ENCODE data around the gene THOC2. TPM values are rescaled to one million over a fixed set of nuclear protein-coding genes. Genes with fewer than 3 reads are reported as not detected.
A peak's percentile ranks its signal among the peaks of the same experiment; 100 is the strongest.
"Not testable (repeated sequence)": the region's sequence is repeated elsewhere in the genome, so short reads cannot be mapped to it uniquely, and the experiment has no call there.

THOC2 gene
- total RNA-seq, result 96.2 TPM
- long read RNA-seq, partial matches to known transcripts, result 68 of 108 reads
- long read RNA-seq, other reads (novel, unspliced or antisense), result 37 of 108 reads

DNA sequence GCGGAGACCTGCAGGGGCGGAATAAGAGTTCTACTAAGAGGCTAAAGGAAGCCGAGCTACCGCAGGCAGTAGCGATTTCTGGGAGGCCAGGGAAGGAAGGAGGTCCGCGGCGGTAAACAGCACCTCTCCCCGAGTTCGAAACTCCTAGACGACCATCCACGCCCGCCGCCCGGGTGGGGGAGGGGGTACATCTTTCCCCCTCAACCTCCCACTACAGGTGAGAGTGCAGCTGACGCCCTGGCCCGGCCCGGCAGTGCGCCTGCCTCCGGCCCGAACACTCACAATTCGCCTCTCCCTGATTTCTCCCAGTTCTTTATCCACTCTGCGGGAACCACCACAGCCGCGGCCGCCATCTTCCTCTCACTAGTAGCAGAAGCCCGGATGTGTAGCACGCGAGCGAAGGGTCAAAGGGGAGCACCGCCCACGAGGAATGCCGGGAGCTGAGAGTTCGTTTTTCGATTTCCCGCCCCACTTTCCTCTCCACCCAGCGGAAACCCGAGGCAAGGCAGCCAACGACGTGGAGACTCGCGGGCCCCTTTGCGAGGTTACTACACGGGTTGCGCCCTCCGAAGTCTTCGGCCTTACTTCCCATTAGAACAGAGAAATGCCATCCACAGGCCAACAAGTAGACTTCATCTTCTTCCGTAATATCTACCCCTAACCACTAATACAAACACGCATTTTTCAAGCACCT is at the start of gene THOC2:
THOC2 (minus strand) TSS at position 383 of the 694 bp plus-strand sequence; CDS start at position 353, 30 bp downstream.
- H3K36me3 ChIP-seq, result no peaks in the 10 kb centered on the region
- DNase-seq (peak; percentile 91), ATAC-seq (peak; percentile 94 to 97)
- H3K27ac ChIP-seq, result peak within 1 kb of the TSS; percentile 83
- peaks cover 18% of the 10 kb centered on the region for H3K4me1 ChIP-seq
- H3K27me3 ChIP-seq (ENCODE audit: low read depth), result no peaks in the 10 kb centered on the region
- intact Hi-C loops (cut with DNase I), result no loop called here
- TF ChIP-seq, protein P1, sequence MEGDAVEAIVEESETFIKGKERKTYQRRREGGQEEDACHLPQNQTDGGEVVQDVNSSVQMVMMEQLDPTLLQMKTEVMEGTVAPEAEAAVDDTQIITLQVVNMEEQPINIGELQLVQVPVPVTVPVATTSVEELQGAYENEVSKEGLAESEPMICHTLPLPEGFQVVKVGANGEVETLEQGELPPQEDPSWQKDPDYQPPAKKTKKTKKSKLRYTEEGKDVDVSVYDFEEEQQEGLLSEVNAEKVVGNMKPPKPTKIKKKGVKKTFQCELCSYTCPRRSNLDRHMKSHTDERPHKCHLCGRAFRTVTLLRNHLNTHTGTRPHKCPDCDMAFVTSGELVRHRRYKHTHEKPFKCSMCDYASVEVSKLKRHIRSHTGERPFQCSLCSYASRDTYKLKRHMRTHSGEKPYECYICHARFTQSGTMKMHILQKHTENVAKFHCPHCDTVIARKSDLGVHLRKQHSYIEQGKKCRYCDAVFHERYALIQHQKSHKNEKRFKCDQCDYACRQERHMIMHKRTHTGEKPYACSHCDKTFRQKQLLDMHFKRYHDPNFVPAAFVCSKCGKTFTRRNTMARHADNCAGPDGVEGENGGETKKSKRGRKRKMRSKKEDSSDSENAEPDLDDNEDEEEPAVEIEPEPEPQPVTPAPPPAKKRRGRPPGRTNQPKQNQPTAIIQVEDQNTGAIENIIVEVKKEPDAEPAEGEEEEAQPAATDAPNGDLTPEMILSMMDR (IDR thresholded peaks at IDR 0.05), result peak; percentile 37
- H3K9me3 ChIP-seq, result no peaks in the 10 kb centered on the region
- H3K4me3 ChIP-seq, result peak within 1 kb of the TSS; percentile 79

DNA sequence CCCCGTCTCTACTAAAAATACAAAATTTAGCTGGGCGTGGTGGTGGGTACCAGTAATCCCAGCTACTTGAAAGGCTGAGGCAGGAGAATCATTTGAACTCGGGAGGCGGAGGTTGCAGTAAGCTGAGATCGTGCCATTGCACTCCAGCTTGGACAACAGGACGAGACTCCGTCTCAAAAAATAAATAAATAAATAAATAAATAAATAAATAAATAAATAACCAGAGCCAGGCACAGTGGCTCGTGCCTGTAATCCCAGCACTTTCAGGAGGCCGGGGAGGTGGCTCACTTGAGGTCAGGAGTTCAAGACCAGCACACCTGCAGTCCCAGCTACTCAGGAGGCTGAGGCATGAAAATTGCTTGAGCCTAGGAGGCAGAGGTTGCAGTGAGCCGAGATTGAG is 48.9 kb upstream of the THOC2 start:
- H3K36me3 ChIP-seq; DNase-seq; H3K4me3 ChIP-seq; H3K27me3 ChIP-seq (ENCODE audit: low read depth); ATAC-seq; H3K27ac ChIP-seq; H3K9me3 ChIP-seq; H3K4me1 ChIP-seq; intact Hi-C loops (cut with DNase I): not testable (repeated sequence)

- Histone ChIP-seq H3K4me3 (no peak overlapping the region), H3K27ac (no peak overlapping the region), H3K27me3 (ENCODE audit: low read depth) (no peaks in the 10 kb centered on the region), H3K9me3 (no peaks in the 10 kb centered on the region), H3K4me1 (no peaks in the 10 kb centered on the region), H3K36me3 (no peaks in the 10 kb centered on the region)
- no peak for ATAC-seq
- intact Hi-C loops (cut with DNase I), result no loop called here
- DNase-seq, result no peak
- TF ChIP-seq, protein P1 (IDR thresholded peaks at IDR 0.05), result no peak
These were observed 47.1 kb upstream of the THOC2 start for GRCh38 chrX:123779908-123780396.

DNA sequence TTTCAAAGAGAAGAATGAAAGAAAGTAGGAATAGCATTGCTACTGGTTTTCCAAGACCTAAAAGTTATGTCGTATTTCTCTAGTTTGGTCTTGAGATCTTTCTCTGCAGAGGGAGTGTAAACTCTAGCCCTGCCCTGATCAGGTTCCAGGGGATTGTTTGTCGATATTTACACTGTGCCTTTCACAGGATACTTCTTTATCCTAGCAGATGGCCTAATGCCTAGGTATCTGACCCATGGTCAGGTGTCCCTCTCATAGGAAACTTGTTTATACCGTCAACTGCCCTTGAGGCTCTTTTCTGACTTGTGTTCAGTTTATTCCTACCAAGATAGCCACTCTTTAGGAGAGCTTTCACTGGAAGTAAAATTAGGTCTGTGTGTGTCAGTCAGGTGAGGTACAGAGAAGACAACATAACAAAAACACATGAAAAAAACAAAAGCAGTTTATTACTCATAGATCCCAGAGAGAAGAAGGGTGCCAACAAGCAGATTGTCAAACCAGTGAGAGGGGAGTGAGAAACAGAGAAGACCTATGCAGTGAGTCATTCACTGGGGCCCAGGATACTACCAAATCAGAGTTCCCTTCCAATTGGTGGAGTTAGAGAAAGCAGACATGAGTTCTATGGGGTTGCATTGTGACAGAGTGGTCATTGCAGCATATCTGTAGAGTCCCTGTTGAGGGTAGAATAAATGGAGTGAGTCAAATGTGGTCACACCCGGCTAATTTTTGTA is 40.6 kb upstream of the THOC2 start:
- intact Hi-C loops (cut with DNase I), result no loop called here
- no peak for ATAC-seq
- TF ChIP-seq, protein P1 (IDR thresholded peaks at IDR 0.05), result no peak

GRCh38 chrX:123771449-123772064 is 38.7 kb upstream of the THOC2 start:
- H3K9me3 ChIP-seq, result no peaks in the 10 kb centered on the region
- DNase-seq (no peak), ATAC-seq (no peak)
- no peaks in the 10 kb centered on the region for H3K4me1 ChIP-seq
- intact Hi-C loops (cut with DNase I), result no loop called here
- H3K4me3 ChIP-seq, result no peak overlapping the region
- TF ChIP-seq, protein P1 (IDR thresholded peaks at IDR 0.05), result no peak
- no peak overlapping the region for H3K27ac ChIP-seq
- no peaks in the 10 kb centered on the region for H3K36me3 ChIP-seq
- H3K27me3 ChIP-seq (ENCODE audit: low read depth), result no peaks in the 10 kb centered on the region

More for the DNA sequence above, 40.6 kb upstream of the THOC2 start:
- Histone ChIP-seq H3K27me3 (ENCODE audit: low read depth) (no peaks in the 10 kb centered on the region), H3K36me3 (no peaks in the 10 kb centered on the region), H3K4me3 (no peak overlapping the region), H3K4me1 (no peaks in the 10 kb centered on the region), H3K9me3 (no peaks in the 10 kb centered on the region), H3K27ac (no peak overlapping the region)
- no peak for DNase-seq
